Liver (tissue), 9 donors: ENCODE results near the gene ZNF543. TPM values are rescaled to one million over a fixed set of nuclear protein-coding genes. Genes with fewer than 3 reads are reported as not detected.

Experiments used
- DNase-seq: peaks from one replicate; pipeline ENCODE4 v3.0.0-alpha.2; 2017; ENCODE audit warnings: low spot score
- H3K27ac ChIP-seq, 2 donors: one replicate each; pipeline ENCODE4 v1.7.0; 2013; ENCODE audit warnings: inconsistent platforms in 2 of 2, low read length in 2 of 2, control low read depth in 1 of 2, low read depth in 1 of 2, mild to moderate bottlenecking in 1 of 2
- H3K27me3 ChIP-seq, 4 donors: one replicate each; pipeline versions ENCODE4 v1.6.1 to v1.7.0; 2013; ENCODE audit warnings: low read length in 3 of 4, inconsistent platforms in 1 of 4, mild to moderate bottlenecking in 1 of 4, moderate library complexity in 1 of 4; ENCODE audit not compliant: control insufficient read depth in 4 of 4, insufficient read depth in 4 of 4
- H3K36me3 ChIP-seq, 4 donors: one replicate each; pipeline versions ENCODE4 v1.6.1 to v1.7.0; 2013; ENCODE audit warnings: low read length in 3 of 4, mild to moderate bottlenecking in 3 of 4, low read depth in 1 of 4, moderate library complexity in 1 of 4; ENCODE audit not compliant: control insufficient read depth in 4 of 4, insufficient read depth in 3 of 4
- H3K4me1 ChIP-seq, 4 donors: one replicate each; pipeline versions ENCODE4 v1.6.1 to v1.7.0; 2013; ENCODE audit warnings: low read length in 3 of 4, mild to moderate bottlenecking in 3 of 4, moderate library complexity in 1 of 4; ENCODE audit not compliant: control insufficient read depth in 4 of 4, insufficient read depth in 4 of 4
- H3K4me3 ChIP-seq, 3 donors: one replicate each; pipeline versions ENCODE4 v1.6.1 to v1.7.0; 2013; ENCODE audit warnings: low read length in 3 of 3, control low read depth in 1 of 3, low read depth in 1 of 3, mild to moderate bottlenecking in 1 of 3
- H3K9ac ChIP-seq, 2 donors: one replicate each; pipeline ENCODE4 v1.7.0; 2013; ENCODE audit warnings: low read length in 2 of 2, mild to moderate bottlenecking in 2 of 2, moderate library complexity in 2 of 2, control low read depth in 1 of 2, low read depth in 1 of 2
- H3K9me3 ChIP-seq, 4 donors: one replicate each; pipeline versions ENCODE4 v1.6.1 to v1.7.0; 2013; ENCODE audit warnings: low read length in 3 of 4; ENCODE audit not compliant: control insufficient read depth in 4 of 4
- ATF3 ChIP-seq: IDR thresholded peaks from 2 replicates; pipeline ENCODE4 v1.6.1; 2016; ENCODE audit warnings: antibody characterized with exemption
- EGR1 ChIP-seq, 2 donors: IDR thresholded peaks; 2 replicates each; pipeline ENCODE4 v1.6.1; 2016 to 2018; ENCODE audit warnings: antibody characterized with exemption in 2 of 2, low read depth in 2 of 2
- FOXA1 ChIP-seq: IDR thresholded peaks from 2 replicates; pipeline ENCODE4 v1.6.1; 2016; ENCODE audit warnings: antibody characterized with exemption
- FOXA2 ChIP-seq: IDR thresholded peaks from 2 replicates; pipeline ENCODE4 v1.6.1; 2016; ENCODE audit warnings: antibody characterized with exemption
- GABPA ChIP-seq, 2 donors: IDR thresholded peaks in 1 of 2; conservative IDR thresholded peaks in 1 of 2; 2 replicates each; pipeline ENCODE4 v1.6.1; 2016; ENCODE audit warnings: antibody characterized with exemption in 2 of 2, mild to moderate bottlenecking in 1 of 2, moderate library complexity in 1 of 2
- HNF4A ChIP-seq, 2 donors: conservative IDR thresholded peaks; 2 replicates each; pipeline ENCODE4 v1.6.1; 2016; ENCODE audit warnings: antibody characterized with exemption in 2 of 2, mild to moderate bottlenecking in 2 of 2
- HNF4G ChIP-seq: IDR thresholded peaks from 2 replicates; pipeline ENCODE4 v1.6.1; 2016; ENCODE audit warnings: antibody characterized with exemption
- MAX ChIP-seq: IDR thresholded peaks from 2 replicates; pipeline ENCODE4 v1.6.1; 2016; ENCODE audit warnings: antibody characterized with exemption
- NR2F2 ChIP-seq: IDR thresholded peaks from 2 replicates; pipeline ENCODE4 v1.6.1; 2016; ENCODE audit warnings: antibody characterized with exemption
- RAD21 ChIP-seq, 2 donors: IDR thresholded peaks; 2 replicates each; pipeline ENCODE4 v1.6.1; 2016; ENCODE audit warnings: antibody characterized with exemption in 2 of 2, mild to moderate bottlenecking in 2 of 2
- REST ChIP-seq: IDR thresholded peaks from 2 replicates; pipeline ENCODE4 v1.6.1; 2016; ENCODE audit warnings: antibody characterized with exemption, mild to moderate bottlenecking
- RXRA ChIP-seq, 2 donors: IDR thresholded peaks; 2 replicates each; pipeline ENCODE4 v1.6.1; 2017 to 2018; ENCODE audit warnings: antibody characterized with exemption in 2 of 2, mild to moderate bottlenecking in 1 of 2
- SP1 ChIP-seq: IDR thresholded peaks from 2 replicates; pipeline ENCODE4 v1.6.1; 2018; ENCODE audit warnings: antibody characterized with exemption, mild to moderate bottlenecking
- TAF1 ChIP-seq: conservative IDR thresholded peaks from 2 replicates; pipeline ENCODE4 v1.6.1; 2016; ENCODE audit warnings: antibody characterized with exemption, mild to moderate bottlenecking
- YY1 ChIP-seq: IDR thresholded peaks from 2 replicates; pipeline ENCODE4 v1.6.1; 2016; ENCODE audit warnings: antibody characterized with exemption, mild to moderate bottlenecking
- WGBS: extraction: QIAGEN DNeasy Blood & Tissue Kit; methylation state at CpG from one replicate; pipeline ENCODE4 v1.1.7; 2013; 5-methylcytosine and 5-hydroxymethylcytosine counted together
- polyA plus RNA-seq, 2 donors: library from polyadenylated mRNA; stranded (reverse) in 1 of 2; unstranded in 1 of 2; fragments of 200-250 nt in 1 of 2; fragments of >200 nt in 1 of 2; fragmentation: Nextera tagmentation in 1 of 2; extraction: Ambion mirVana in 1 of 2; gene quantifications; one replicate each; pipeline versions ENCODE4 v1.2.1 to v1.2.3, GENCODE V29; 2013 to 2015
- total RNA-seq, 2 donors: library from RNA; depleted of rRNA; stranded (reverse); fragments of >200 nt; gene quantifications; one replicate each; pipeline ENCODE4 v1.2.3, GENCODE V29; 2014
- TF ChIP-seq, protein P1 (sequence below): fragments of 150-350 bp; IDR thresholded peaks from 2 replicates; pipeline ENCODE4 v1.5.1; 2017; ENCODE audit warnings: improper control_type of control experiment, low read depth, low read length; ENCODE audit not compliant: missing input control
- TF ChIP-seq, protein P2 (sequence below): IDR thresholded peaks from 2 replicates; pipeline ENCODE4 v1.6.1; 2016; ENCODE audit warnings: antibody characterized with exemption
- donor health status: healthy.
- donor health status: healthy.
- donor health status: healthy.
- donor health status: healthy.
- donor health status: healthy.

Gene ZNF543
- total and polyA plus RNA-seq, 4 donors = 0.38 to 8.4 (median 2.2) TPM

DNA sequence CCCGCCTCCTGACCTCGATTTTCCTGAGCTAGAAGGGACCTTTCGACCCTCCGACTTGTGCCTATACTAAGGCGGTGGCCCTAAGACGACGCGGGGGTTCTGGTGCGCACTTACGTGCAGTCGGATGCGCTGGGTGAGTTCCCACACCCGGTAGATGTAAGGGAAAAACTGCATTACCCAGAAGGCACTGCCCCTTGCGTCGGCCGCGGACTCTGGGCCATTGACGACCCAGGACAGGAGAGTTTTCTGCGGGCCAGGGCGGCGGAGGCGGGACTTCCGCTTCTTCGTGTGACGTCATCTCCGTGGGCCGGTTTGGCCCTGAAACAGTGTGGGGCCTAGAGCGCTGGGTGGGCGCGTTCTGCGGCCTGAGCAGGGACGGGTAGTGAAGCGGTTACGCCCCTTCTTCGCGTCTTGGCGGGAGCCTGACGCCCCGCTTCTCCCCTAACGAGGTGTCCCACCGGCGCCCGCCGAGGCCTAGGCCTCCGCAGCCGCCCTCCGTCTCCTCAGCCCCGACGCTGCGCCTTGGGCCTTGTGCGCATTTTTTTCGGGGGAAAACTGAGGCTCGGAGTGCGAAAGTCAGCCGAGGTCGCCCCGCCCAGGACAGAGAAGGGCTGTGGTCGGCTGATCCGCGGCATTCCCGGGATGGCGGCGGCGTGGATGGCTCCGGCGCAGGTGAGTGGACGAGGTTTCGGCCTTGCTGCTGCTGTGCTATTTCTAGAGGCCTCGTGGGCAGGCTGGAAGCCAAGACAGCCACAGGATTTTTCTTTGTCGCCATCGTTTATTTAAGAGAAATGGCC, 39.9 kb upstream of the ZNF543 start, which contains the start of gene ZNF460:
Gene ZNF460 (plus strand): TSS at position 321 of the 797 bp plus-strand sequence. CDS start 322 bp downstream, at position 643.
- Histone ChIP-seq H3K9ac (peak within 1 kb of the TSS; percentile 94 to 99), H3K4me1 (peaks cover 2 to 21% (median 13%) of the 10 kb centered on the region in 4 donors), H3K4me3 (peak within 1 kb of the TSS; percentile 75 to 98 (median 85)), H3K9me3 (no peaks in the 10 kb centered on the region), H3K27ac (peak within 1 kb of the TSS; percentile 96 to 99), H3K36me3 (peaks cover 2 to 16% (median 11%) of the 10 kb centered on the region in 4 donors), H3K27me3 (no peaks in the 10 kb centered on the region)
- peak; percentile 99 for DNase-seq
- under 1% methylated on average over 71 of the region's 71 CpGs for WGBS
- no peak for TF ChIP-seq ATF3
- TF ChIP-seq HNF4G = no peak
- TF ChIP-seq HNF4A (conservative IDR thresholded peaks at IDR 0.05) = peak in 1 of 2 donors; percentile 22
- TF ChIP-seq YY1 = peak; percentile 87
- peak in 1 of 2 donors; percentile 13 for TF ChIP-seq RAD21 (IDR thresholded peaks at IDR 0.05)
- peak; percentile 38 for TF ChIP-seq NR2F2
- TF ChIP-seq REST = no peak
- TF ChIP-seq, protein P1, sequence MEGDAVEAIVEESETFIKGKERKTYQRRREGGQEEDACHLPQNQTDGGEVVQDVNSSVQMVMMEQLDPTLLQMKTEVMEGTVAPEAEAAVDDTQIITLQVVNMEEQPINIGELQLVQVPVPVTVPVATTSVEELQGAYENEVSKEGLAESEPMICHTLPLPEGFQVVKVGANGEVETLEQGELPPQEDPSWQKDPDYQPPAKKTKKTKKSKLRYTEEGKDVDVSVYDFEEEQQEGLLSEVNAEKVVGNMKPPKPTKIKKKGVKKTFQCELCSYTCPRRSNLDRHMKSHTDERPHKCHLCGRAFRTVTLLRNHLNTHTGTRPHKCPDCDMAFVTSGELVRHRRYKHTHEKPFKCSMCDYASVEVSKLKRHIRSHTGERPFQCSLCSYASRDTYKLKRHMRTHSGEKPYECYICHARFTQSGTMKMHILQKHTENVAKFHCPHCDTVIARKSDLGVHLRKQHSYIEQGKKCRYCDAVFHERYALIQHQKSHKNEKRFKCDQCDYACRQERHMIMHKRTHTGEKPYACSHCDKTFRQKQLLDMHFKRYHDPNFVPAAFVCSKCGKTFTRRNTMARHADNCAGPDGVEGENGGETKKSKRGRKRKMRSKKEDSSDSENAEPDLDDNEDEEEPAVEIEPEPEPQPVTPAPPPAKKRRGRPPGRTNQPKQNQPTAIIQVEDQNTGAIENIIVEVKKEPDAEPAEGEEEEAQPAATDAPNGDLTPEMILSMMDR = no peak
- TF ChIP-seq, protein P2, sequence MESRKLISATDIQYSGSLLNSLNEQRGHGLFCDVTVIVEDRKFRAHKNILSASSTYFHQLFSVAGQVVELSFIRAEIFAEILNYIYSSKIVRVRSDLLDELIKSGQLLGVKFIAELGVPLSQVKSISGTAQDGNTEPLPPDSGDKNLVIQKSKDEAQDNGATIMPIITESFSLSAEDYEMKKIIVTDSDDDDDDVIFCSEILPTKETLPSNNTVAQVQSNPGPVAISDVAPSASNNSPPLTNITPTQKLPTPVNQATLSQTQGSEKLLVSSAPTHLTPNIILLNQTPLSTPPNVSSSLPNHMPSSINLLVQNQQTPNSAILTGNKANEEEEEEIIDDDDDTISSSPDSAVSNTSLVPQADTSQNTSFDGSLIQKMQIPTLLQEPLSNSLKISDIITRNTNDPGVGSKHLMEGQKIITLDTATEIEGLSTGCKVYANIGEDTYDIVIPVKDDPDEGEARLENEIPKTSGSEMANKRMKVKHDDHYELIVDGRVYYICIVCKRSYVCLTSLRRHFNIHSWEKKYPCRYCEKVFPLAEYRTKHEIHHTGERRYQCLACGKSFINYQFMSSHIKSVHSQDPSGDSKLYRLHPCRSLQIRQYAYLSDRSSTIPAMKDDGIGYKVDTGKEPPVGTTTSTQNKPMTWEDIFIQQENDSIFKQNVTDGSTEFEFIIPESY = peak; percentile 51
- TF ChIP-seq FOXA2 = no peak
- no peak for TF ChIP-seq RXRA (IDR thresholded peaks at IDR 0.05)
- TF ChIP-seq SP1 = no peak
- no peak for TF ChIP-seq MAX
- peak; percentile 33 for TF ChIP-seq TAF1
- TF ChIP-seq EGR1 (IDR thresholded peaks at IDR 0.05; ENCODE audit: low read depth in 2 of 2) = peak in 1 of 2 donors; percentile 5
- TF ChIP-seq FOXA1 = no peak
- peak; percentile 77 to 93 for TF ChIP-seq GABPA (IDR thresholded peaks at IDR 0.05 in 1 of 2, conservative IDR thresholded peaks at IDR 0.05 in 1 of 2)
